Cardiac fibroblast (primary cell): Measurements from ENCODE around the gene GINS2.

Experiments
- DNase-seq, 2 donors: peaks; one replicate each; pipeline versions ENCODE4 v3.0.0 to v3.0.0-alpha.2; 2010; ENCODE audit warnings: low read depth in 2 of 2
- H3K4me3 ChIP-seq, 2 donors: replicated peaks in 1 of 2; 1 replicate in 1 of 2; 2 replicates in 1 of 2; pipeline ENCODE4 v1.5.1; 2011; ENCODE audit warnings: low read depth in 2 of 2, low read length in 2 of 2, mild to moderate bottlenecking in 2 of 2, moderate library complexity in 1 of 2
- CTCF ChIP-seq: IDR thresholded peaks from one replicate; pipeline ENCODE4 v1.5.1; 2011; ENCODE audit warnings: low read depth, mild to moderate bottlenecking, low read length, inconsistent platforms

GINS2 gene

GRCh38 chr16:85695196-85696128, 6.7 kb upstream of the GINS2 start:
- H3K4me3 ChIP-seq: no peak overlapping the region
- no peak for DNase-seq
- TF ChIP-seq CTCF: no peak

- TF ChIP-seq CTCF: no peak
- DNase-seq: peak in 1 of 2 donors; percentile 11
- H3K4me3 ChIP-seq: no peak overlapping the region
Measured at GRCh38 chr16:85690469-85691064, 1.8 kb upstream of the GINS2 start.

- no peak for DNase-seq
- no peak for TF ChIP-seq CTCF
- no peak overlapping the region for H3K4me3 ChIP-seq
Measured at GRCh38 chr16:85689950-85690320, 1.2 kb upstream of the GINS2 start.

GRCh38 chr16:85689285-85689949, 663 bp upstream of the GINS2 start:
- H3K4me3 ChIP-seq: peak overlapping the region; percentile 41 to 42
- no peak for TF ChIP-seq CTCF
- no peak for DNase-seq

GRCh38 chr16:85687651-85688471, 893 bp downstream of the GINS2 start:
- no peak for DNase-seq
- no peak for TF ChIP-seq CTCF
- H3K4me3 ChIP-seq: peak overlapping the region; percentile 70 to 75

GRCh38 chr16:85686912-85687591, 1.7 kb downstream of the GINS2 start:
- H3K4me3 ChIP-seq: no peak overlapping the region
- no peak for DNase-seq
- no peak for TF ChIP-seq CTCF
